HG03354 (cell line): ENCODE results near the gene FIGLA.

Experiments
- ATAC-seq: cut with Tn5 transposase; IDR thresholded peaks from one replicate; pipeline ENCODE4 v1.9.1; 2021; ENCODE audit warnings: mild to moderate bottlenecking; ENCODE audit not compliant: unreplicated experiment, poor library complexity, severe bottlenecking

FIGLA gene, protein sequence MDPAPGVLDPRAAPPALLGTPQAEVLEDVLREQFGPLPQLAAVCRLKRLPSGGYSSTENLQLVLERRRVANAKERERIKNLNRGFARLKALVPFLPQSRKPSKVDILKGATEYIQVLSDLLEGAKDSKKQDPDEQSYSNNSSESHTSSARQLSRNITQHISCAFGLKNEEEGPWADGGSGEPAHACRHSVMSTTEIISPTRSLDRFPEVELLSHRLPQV

DNA sequence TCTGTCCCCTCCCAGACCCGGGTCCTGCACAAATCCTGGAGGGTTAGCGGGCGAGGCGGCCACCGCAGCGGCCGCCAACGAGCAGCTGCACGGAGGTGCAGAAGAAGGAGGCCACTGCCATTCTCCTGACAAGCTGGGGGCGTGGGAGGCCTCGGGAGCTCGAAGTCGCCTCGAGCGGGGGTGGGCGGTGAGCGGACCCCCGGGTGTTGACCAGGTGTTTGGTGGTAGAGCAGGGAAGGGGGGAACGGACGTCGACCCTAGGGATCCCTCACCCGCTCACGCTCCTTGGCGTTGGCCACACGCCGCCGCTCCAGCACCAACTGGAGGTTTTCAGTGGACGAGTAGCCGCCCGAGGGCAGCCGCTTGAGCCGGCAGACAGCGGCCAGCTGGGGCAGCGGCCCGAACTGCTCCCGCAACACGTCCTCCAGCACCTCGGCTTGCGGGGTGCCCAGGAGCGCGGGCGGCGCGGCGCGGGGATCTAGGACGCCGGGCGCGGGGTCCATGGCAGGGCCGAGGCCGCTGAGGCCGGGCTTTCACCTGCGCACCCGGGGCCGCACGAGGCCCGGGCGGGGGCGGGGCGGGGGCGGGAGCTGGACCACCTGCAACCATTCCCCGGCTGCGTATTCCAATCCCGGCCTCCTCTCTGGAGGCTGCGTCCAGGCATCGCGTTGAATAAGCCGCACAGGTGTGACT lies at the start of gene FIGLA:
FIGLA (minus strand) TSS at position 508 of the 693 bp plus-strand sequence; CDS start at position 503, 5 bp downstream.
- no peak for ATAC-seq

DNA sequence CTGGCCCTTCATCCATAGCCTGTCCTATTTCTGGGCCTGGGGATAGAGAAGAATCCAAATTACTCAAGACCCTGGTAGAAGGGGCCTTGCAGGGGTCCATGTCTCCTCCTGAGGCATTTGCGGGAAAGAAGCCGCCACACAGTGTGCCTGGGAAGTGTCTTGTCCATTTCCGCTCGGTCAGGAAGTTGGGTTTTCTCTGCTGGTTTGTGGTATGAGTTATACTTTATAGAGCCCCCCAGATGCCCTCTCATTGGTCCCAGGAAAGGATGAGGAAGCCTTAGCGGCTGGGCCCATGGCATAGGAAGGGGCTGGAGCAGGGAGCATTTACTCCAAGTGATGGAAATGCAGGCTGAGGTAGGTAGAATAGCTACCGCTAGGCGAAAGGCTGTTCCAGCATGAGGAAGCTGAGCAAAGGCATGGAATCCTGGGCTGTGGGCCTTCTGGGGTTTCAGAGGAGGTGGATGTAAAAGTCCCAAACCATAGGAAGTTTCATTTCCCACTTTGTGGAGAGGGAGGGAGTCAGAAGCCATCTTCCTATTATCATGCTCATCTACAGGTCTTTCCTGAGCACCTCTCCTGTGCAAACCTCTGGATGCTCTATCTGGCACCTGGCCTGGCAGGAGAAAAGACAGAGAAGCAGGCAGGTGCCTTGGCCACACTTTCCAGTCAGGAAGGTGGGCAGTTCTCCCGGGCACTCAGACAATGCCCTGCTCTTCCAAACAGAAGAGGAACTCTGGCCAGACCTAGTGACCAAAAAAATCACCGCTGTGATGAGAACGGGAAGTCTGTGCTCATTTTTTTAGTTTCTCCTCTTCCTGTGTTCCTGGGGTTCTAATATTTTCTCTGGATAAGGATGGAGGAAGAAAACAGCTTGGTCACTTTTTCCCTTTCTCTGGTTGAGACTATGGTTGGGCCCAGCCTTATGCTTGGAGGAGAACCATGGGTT lies 47.8 kb upstream of the FIGLA start:
- ATAC-seq, result no peak

DNA sequence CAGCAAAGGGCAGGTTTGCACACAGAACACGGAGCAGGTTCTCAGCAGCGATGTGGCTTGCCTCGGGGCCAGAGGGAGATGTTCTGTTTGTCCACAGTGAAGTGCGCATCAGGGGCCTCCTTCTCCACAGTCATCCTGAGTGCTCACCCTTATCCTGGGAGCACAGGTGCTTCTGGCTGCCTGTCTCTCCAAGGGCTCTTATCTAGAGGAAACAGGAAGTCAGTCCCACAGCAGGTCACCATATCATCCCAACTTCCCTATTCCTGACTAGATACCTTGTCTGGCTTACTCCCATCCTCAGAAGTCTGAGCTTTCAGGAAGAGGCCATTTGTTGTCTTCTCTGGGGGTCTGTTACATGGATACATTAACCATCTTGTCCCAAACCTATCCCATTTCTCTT lies 45.2 kb upstream of the FIGLA start, which contains the start of gene CD207:
CD207 (minus strand) TSS at position 174 of the 400 bp plus-strand sequence; CDS start at position 134, 40 bp downstream.
- no peak for ATAC-seq

DNA sequence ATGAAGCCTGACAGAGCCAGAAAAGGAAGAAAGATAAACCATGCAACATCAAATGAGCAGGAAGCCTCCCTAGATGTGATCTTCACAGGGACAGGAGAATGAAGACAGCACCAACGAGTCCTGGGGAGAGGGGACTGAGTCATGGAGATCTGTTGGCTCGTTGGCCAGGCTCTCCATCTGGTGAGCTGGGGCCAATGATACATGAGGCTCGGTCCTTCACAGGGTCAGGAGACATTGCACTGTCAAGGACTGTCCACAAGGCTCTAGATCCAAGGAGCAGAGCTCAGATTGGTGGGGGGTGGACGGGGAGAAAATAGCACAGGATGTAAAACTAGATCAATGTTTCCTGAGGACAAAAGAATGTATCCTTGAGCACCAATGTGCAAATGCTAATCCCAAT lies 44.4 kb upstream of the FIGLA start:
- no peak for ATAC-seq

DNA sequence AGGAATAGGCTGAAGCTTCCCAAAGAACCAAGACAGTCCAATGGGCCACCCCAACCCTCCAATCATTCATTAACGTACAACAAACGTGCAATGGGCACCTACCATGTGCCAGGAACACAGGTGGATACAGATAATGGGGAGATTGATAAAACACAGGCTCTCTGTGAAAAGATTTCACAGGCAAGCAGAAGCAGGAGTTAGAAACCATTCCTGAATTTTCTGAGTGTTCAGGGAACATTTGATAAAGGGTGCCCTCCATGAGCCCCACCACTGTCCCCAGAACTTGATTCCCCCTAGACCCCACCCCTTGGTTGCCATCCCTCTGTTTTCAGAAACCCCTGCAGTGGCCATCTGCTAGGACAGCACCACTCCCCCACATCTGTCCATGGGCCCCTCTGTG lies 43.7 kb upstream of the FIGLA start:
- ATAC-seq, result no peak

DNA sequence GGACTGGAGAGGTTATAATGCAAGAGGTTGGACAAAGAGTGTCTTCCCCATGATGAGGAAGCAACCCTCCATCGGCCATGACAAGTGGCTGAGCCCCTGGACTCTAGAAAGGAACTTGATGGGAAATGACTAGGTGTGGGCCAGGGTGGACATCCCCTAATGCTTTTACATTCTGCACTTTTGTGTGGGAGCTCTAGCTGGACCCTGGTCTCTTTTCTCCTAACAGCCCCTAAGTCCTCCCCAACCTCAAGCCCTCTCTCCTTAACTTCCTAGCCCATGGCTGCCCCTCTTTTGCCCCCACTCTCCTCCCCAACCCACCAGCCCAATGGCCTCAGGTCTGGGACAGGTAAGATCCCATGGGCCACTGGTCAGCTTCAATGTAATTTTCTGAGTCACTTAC lies 42.8 kb upstream of the FIGLA start:
- ATAC-seq, result no peak

DNA sequence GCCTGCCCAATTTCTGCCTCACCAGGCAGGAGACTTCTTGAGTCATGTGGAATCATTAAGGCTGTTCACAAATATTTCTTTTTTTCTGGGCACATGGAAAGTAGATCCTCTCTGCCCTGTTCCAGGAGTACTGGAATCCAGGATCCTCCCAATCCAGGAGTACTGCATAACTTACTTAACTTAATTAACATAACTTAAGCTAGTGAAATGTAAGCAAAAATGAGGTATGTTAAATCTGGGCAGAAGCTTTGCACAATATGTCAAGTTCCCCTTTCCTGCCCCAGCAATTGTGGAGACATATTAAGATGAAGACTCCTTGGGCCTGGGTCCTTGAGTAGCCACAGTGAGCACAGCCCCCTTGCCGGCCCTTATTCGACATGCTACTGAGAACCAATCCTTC lies 41.9 kb upstream of the FIGLA start:
- ATAC-seq, result no peak

DNA sequence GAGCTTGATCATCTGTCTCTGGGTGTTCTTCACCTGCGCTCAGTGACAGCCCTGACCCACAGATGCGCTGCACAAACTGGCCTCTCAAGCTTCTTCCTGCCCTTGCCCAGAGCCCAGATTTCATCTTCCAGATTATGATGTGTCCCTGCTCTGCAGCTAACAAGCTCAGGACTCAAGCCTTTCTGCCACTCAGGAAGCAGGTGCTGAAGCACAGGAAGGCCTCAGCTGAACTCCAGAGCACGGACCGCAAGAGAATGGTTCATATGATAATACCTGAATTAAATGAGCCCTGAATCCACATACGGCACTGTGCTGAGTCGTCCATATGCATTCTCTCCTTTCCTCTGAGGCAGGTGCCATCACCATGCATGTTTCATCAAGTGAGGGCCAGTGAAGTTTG lies 41.4 kb upstream of the FIGLA start:
- ATAC-seq, result no peak

DNA sequence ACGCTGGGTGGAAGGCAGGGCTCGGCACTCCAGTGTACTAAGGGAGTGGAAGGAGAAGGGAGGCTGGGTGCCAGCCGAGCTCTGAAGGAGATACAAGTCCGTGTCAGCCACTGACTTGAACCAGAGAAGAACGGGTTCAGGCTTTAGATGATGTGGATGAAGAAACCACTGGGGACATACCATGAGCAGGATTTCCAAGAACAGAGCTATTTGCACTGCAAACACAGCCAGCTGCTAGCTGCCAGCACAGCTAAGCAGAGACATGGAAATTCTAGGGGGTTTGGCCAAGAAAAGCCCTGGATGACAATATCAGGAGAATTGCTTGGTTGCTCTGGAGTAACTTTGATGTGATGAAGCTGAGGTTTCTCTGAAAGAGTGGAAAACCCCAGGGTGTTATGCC lies 39.9 kb upstream of the FIGLA start:
- no peak for ATAC-seq

DNA sequence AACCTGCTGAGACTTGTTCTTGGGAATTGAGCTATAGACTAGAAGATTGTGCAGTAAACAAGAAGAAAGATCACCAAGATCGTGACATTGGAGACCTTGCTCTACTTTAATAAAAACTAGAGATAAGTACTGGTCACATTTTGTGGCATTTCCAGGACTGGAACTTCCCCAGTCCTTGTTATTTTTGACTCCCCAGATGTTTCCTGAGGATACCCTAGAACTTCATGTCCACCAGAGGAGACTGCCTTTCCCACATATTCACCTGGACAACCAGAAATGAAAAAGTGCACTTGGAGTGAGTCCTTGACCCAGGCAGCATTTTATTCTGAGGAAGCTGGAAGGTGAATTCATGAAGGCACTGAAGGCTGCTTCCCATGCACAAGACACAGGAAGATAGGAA lies 39.5 kb upstream of the FIGLA start:
- no peak for ATAC-seq

DNA sequence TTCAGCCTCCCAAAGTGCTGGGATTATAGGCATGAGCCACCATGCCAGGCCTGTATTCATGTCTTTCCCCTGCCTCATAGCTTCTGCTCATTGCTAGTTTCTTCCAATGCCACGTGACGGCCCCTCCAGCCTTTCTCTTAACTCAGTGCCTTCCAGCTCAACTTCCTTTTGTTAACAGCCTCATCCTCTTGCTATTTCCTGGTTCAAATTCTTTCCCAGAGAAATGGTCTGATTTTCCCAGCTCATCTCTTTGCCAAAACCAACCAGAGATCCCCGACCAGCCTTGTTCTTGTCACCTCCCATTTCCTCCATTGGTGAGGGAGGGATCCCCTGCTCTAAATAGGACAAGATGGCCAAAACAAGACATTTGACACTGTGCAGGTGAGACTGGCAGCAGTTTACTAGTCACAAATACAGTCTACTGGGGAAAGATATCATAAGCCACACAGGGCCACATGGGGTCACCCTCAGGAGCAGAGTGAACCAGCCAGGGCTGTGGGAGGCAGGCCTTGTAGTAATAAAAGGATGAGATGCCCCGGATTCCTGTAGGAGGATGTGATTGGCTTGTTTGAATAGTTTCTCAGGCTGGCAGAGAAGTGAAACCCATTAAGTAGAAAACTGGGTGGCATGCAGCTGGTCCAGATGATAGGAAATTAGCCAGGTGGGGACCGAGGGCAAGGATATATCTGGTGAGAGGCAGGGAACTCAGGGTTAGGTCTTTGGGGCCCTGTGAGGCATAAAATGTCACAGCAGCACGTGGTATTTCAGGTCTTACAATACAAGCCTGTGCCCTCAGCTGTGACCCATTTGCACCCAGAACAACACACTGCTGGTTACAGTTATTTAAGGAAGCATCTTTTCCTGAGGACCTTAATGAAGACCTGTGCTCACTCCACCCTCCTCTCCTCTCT lies 38.7 kb upstream of the FIGLA start:
- ATAC-seq, result no peak

DNA sequence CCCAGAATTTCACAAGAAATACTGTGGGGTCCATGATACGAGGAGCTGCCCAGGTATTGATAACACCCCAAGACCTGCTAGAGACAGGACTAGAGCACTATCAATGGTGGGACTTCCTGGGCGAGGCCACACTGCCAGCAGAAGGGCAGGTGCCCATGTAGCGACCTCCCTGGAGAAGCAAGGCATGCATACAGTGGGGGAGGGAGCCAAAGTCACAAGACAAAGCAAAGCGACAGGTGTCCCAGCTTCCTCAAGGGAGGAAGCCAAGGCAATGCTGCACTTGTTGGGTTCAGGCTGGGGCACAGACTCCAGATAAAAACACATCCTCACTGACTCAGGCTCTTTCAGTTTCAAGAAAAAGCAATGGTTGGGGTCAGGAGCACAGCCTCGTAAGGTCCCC lies 37.7 kb upstream of the FIGLA start:
- ATAC-seq, result no peak

DNA sequence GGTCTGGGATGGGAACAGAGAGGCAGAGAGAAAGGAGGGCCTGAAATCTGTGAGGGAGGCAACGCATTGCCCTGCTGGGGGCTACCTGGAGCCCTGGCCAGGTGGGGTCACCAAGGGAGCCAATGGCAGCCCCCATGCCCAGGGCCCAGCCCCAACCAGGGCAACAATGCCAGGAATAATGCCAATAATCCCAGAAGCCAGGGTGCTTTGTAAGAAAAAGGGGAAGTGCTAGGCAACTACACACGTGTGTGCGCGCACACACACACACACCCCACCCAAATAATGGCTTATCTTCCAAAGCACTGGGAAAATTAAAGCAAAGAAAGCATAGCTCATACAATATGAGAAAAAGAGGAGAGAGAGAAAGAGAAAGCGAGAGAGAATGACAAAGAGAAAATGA lies 36.9 kb upstream of the FIGLA start:
- no peak for ATAC-seq

DNA sequence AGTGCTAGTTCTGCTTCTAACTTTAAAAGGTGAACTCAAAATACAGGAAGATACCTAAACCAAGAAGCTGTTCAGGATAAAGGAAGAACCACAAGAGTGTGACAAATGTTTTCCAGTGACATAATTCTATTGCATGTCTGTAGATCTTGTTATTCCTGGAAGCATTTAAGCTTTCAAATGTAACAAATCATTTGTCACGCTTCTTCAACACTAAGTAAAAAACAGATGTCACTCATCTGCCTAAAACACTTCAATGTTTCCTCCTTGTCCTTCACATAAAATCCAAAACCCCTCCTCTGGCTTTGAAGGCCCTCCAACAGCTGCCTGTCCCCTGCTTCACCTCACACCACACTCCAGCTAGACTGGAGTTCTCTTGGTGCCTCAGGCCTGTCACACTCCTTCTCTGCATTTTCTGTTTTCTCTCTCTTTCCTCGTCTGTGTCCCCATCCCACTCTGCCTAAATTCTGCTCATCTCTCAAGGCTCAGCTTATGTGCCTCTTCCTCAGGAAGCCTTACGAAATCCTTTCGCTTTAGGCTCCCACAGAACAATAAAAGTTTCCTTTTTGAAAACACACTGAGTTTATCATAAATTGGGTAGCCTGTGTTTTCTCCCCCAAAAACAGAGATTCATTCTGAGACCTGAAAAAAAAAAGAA lies 36.4 kb upstream of the FIGLA start:
- no peak for ATAC-seq

DNA sequence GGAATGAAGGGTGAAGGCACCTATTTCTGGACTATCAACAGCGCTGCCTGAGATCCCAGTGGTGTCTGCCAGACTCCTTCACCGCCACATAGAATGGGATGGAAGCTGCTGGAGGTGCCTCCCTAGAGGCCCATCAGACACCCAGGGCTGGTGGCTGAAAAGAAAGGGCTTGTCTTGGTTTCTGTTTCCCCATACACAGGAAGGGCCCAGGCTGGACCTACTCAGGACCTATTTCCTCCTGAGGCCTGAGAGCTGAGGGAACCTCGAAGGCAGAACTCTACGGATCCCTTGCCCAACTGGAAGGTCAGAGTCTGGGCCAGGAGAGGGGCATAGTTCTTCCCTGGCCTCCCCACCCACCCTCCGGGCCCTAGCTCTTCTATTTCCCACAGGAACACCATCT lies 32.8 kb upstream of the FIGLA start:
- ATAC-seq, result no peak

DNA sequence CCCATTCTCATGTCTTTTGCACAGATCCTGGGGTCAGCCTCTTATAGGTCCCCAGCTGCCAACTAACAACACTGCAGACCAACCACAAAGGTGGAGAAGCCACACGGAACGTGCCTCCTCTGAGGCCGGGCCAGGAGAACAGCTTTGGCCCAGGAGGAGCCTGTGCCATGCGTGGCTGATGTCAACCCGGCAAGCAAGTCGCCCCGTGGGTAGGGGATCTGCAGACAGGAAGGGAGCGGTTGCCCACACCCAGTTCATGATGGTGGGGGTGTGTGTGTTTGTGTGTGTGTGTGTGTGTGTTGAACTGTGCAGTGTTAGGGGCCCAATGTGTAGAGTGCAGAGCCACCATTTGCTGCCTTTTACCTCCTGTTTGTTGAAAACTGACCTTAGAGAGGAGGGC lies 32.4 kb upstream of the FIGLA start:
- no peak for ATAC-seq

DNA sequence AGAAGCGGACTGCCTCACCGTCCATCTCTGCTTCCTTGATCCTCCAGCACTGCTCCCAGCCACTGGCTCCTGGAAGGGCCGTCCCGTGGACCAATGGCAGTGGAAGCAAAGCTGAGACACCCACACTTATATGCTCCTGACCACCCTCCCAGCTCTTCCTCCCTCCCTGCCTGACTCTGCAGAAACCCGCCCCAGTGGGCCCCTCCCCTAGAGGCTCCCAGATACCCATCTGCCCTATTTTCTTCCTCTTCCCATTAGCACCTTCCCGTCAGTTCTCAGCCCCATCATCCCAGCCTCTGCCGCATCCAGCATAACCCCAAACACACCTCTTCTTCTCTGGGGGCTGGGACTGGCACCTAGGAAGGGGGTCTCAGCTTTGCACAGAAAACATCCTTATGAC lies 30.1 kb upstream of the FIGLA start, which contains the start of gene CLEC4F:
CLEC4F (minus strand) TSS at position 101 of the 400 bp plus-strand sequence; CDS start at position 25, 76 bp downstream.
- no peak for ATAC-seq

DNA sequence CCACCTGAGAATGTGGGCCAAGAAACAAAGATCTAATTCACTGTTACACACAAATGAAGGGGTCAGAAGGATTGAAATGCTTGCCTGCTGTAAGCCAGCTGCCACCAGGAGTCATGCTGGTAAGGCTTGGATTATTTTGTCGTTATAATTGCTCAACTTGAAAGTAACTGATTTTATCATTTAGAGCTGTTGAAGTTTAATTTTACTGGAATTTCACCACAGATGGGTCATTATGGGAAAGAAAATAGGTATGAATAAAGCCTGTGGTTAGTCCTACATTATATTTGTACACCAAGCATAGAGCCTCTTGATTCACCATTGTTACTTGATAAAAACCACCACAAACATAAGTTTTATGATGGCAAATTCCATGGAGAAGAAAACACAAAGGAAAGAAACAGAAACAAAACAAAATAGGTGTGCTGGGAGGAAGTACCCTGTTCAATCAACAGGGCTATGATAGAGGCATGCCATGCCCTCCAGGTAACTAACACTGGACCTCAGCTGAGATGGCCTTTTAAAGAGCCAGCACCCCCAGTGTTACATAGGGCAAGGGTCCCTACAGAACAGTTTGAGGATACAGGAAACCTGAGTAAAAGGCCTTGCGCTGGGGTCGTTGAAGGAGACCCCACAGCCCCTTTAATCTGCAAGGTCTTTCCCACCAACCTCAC lies 27.0 kb upstream of the FIGLA start:
- no peak for ATAC-seq
